GM12801 (cell line): ENCODE data around the gene TRIM14.

Experiments used
- TF ChIP-seq, protein P1 (sequence below): IDR thresholded peaks from one replicate; pipeline ENCODE4 v1.5.1; 2011; ENCODE audit warnings: control low read depth; ENCODE audit not compliant: insufficient read length; ENCODE audit errors: extremely low read depth

The TRIM14 gene

DNA sequence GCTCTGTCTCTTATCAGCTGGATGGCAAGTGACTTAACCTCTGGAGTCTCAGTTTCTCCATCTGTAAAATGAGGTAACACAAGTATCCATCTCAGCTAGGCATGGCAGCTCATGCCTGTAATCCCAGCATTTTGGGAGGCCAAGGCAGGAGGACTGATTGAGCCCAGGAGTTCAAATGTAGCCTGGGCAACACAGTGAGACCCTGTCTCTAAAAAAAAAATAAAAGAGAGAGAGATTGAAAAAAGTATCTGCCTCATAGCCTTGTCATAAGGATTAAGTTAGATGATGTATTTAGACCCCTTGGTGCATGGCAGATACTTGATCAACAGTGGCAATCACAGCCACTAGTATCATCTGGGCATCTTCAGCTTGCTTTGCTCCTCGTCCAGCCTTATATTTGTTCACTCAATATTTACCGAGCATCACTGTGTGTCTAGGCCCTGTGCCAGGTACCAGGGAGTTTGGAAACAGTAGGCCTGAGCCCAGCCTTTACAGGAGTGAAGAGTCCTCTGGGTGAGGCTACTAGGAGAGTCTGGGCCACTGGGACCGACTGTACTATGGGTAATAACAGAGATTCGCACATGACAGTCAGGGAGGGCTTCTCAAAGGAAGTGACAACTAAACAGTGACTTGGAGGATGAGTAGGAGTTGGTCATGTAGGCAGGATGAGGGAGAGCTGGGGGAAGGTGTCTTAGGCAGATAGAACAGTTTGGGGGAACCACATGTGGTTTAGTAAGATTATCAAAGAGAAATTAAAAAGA, 39.2 kb upstream of the TRIM14 start:
- TF ChIP-seq, protein P1, sequence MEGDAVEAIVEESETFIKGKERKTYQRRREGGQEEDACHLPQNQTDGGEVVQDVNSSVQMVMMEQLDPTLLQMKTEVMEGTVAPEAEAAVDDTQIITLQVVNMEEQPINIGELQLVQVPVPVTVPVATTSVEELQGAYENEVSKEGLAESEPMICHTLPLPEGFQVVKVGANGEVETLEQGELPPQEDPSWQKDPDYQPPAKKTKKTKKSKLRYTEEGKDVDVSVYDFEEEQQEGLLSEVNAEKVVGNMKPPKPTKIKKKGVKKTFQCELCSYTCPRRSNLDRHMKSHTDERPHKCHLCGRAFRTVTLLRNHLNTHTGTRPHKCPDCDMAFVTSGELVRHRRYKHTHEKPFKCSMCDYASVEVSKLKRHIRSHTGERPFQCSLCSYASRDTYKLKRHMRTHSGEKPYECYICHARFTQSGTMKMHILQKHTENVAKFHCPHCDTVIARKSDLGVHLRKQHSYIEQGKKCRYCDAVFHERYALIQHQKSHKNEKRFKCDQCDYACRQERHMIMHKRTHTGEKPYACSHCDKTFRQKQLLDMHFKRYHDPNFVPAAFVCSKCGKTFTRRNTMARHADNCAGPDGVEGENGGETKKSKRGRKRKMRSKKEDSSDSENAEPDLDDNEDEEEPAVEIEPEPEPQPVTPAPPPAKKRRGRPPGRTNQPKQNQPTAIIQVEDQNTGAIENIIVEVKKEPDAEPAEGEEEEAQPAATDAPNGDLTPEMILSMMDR, result no peak

DNA sequence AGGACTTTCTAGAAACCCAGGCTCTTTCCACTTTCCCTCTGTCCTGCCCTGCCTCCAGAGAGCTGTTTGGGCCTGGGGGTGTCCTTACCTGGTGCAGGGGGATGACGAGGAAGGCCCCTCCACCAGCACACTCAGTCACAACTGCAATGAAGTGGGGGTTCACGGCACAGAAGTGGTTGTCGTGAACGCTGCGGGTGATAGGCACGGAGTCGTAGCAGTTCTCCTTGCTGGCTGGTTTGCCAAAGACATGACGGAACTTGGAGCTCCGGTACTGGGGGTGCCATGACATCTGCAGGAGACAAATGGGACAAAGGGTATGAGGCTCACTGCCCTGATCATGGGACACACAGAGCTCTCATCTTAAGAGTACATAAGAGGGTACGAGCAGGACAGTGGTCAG, 38.4 kb upstream of the TRIM14 start:
- TF ChIP-seq, protein P1, result no peak

DNA sequence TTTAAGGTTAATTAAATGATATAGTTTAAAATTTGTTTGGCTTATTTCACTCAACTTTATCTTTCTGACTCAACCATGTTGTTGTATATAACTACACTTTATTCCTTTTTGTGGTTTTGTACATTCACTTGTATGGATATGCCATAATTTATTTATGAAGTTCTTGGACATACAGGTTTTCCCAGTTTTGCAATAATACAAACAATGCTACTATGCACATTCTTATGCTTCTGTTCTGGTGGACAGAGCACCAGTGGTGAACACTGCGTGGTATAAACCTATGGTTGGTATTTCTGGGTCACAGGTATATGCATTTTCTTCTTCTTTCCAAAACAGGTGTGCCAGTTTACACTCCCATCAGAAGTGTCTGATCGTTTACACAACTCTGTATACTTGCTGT, 35.7 kb upstream of the TRIM14 start:
- TF ChIP-seq, protein P1, result no peak

DNA sequence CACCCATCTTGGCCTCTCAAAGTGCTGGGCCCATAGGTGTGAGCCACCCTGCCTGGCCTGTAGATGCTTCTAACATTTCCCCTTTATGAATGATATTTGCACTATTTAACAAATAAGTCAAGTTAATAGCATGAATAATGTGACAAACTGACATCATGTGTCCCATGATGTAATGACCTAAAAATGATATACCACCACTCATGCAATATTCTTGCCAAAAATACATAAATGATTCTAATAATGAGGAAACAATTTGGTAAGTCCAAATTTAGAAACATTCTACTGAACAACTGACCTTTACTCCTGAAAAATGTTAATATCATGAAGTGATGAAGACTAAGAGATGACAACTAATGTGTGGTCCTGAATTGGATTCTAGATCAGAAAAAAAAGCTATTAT, 33.5 kb upstream of the TRIM14 start:
- TF ChIP-seq, protein P1, result no peak

DNA sequence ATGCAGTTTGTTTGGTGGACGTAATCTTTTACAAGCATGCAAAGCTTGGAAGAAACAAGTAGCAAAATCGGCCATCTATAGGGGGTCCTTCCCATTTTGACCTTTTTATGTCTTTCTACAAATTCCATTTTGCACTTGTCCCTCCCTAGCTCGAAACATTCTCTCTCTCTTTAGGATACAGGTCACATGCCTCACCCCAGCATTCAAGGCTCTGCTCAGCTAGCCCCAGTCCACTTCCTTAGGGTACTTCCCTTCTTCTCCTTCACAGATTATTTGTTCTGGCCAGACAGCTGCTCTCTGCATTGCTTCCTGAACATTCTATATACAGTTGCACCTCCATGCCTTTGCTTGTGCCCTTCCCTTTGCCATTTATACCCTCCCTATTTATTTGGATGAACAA, 31.7 kb upstream of the TRIM14 start:
- TF ChIP-seq, protein P1, result no peak

DNA sequence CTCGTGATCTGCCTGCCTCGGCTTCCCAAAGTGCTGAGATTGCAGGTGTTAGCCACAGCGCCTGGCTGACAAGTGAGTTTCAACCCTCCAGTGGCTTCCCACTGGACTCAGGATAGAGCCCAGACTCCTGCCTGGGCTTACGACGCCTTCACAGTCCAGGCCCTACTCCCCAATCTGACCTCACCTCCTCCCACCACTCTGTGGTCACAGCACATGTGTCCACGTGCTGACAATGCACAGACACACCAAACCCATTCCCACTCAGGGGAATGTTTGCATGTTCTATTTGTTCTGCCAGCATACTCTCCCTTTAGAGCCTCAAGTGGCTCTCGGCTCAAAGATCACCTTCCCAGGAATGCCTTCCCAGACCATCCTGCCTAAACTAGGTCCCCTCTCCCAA, 31.1 kb upstream of the TRIM14 start:
- TF ChIP-seq, protein P1, result no peak

DNA sequence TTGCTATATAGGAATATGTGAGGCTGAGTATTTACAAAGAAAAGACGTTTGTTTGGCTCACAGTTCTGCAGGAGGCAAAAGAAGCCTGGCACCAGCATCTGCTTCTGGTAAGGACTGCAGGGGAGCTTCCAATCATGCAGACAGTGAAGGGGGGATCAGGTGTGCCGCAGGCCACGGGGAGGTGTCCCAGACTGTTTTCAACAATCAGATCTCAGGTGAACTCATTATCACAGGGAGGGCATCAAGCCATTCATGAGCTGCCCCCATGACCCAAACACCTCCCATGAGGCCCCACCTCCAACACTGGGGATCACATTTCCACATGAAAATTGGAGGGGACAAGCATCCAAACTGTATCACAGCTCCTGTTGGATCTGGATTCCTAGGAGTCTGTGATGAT, 30.4 kb upstream of the TRIM14 start:
- TF ChIP-seq, protein P1, result no peak
